OCI-LY3 (cell line): ENCODE measurements around the gene SLC22A3.

Source experiments
- H2AFZ ChIP-seq: fragments of 200-600, 300-600 bp; shearing (Covaris generic); 2 replicates; pipeline ENCODE4 v1.6.0; 2014; ENCODE audit warnings: antibody characterized with exemption, low read depth, low read length
- H3K27ac ChIP-seq: fragments of 200-600, 300-600 bp; sonication (generic); 2 replicates; pipeline ENCODE4 v1.5.1; 2014; ENCODE audit warnings: mild to moderate bottlenecking, low read length, moderate library complexity, mixed read lengths
- H3K27me3 ChIP-seq: fragments of 200-600, 300-600 bp; sonication (generic); 2 replicates; pipeline ENCODE4 v1.6.1; 2014; ENCODE audit warnings: low read depth, low read length, mixed read lengths
- H3K36me3 ChIP-seq: fragments of 200-600, 300-600 bp; sonication (generic); replicated peaks from 2 replicates; pipeline ENCODE3; 2014; ENCODE audit warnings: low read depth, low read length, mixed read lengths
- H3K4me1 ChIP-seq: fragments of 300-600, 200-600 bp; sonication (generic); 2 replicates; pipeline ENCODE4 v1.6.1; 2014; ENCODE audit warnings: low read length, mixed read lengths
- H3K4me2 ChIP-seq: fragments of 200-600, 300-600 bp; sonication (generic); 2 replicates; pipeline ENCODE4 v1.6.1; 2014; ENCODE audit warnings: low read length, mixed read lengths
- H3K4me3 ChIP-seq: fragments of 300-600, 200-600 bp; sonication (generic); 2 replicates; pipeline ENCODE4 v1.5.1; 2014; ENCODE audit warnings: antibody characterized with exemption, mild to moderate bottlenecking, low read length, moderate library complexity
- H3K79me2 ChIP-seq: fragments of 300-600, 200-600 bp; shearing (Covaris generic); 2 replicates; pipeline ENCODE4 v1.6.1; 2014; ENCODE audit warnings: mild to moderate bottlenecking, low read length, mixed read lengths
- H3K9ac ChIP-seq: fragments of 300-600, 200-600 bp; shearing (Covaris generic); 2 replicates; pipeline ENCODE4 v1.6.0; 2014; ENCODE audit warnings: mild to moderate bottlenecking, low read length, moderate library complexity
- H3K9me3 ChIP-seq: fragments of 200-600, 300-600 bp; shearing (Covaris generic); 2 replicates; pipeline ENCODE4 v1.6.1; 2014; ENCODE audit warnings: low read length, mixed read lengths; ENCODE audit not compliant: insufficient read depth
- H4K20me1 ChIP-seq: fragments of 200-600, 300-600 bp; sonication (generic); 2 replicates; pipeline ENCODE4 v1.6.1; 2016; ENCODE audit warnings: low read length, mixed read lengths; ENCODE audit not compliant: insufficient read depth
- CTCF ChIP-seq: fragments of 200-600, 300-600 bp; sonication (generic); IDR thresholded peaks from 2 replicates; pipeline ENCODE4 v1.5.1; 2014; ENCODE audit warnings: antibody characterized with exemption, low read length, low read depth
- EZH2phosphoT487 ChIP-seq: fragments of 200-600 bp; shearing (Covaris generic); IDR thresholded peaks from 2 replicates; pipeline ENCODE4 v1.6.1; 2018; ENCODE audit warnings: antibody characterized with exemption, mixed run types, low read depth

Gene SLC22A3

DNA sequence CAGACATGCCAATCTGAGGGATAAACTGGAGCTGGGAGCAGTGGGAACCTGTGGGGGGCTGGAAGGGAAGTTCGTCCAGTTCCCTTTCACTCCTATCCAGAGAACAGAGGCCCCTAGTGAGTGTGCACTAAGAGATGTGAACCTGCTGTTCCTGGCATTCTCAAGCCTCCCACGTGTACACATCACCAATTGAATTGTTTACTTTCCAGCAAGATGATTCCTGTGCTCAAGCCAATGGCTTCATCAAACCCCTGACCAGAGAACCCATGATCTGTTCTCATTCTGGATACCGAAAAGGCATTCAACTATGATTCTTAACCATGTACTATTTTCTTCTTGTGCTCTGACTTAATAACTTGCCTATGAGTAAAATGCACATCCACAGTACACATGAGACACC is 10.2 kb upstream of the SLC22A3 start:
- Histone ChIP-seq H3K27me3 (peaks cover 8% of the 10 kb centered on the region; the same call in 1 of the 2 replicates), H4K20me1 (no peaks in the 10 kb centered on the region), H3K9me3 (no peaks in the 10 kb centered on the region), H3K36me3 (no peaks in the 10 kb centered on the region), H3K27ac (no peak overlapping the region), H2AFZ (no peak overlapping the region), H3K4me3 (no peak overlapping the region), H3K4me2 (no peak overlapping the region), H3K79me2 (no peaks in the 10 kb centered on the region), H3K9ac (no peak overlapping the region), H3K4me1 (no peaks in the 10 kb centered on the region)
- TF ChIP-seq CTCF (no peak), EZH2phosphoT487 (no peak)

GRCh38 chr6:160343144-160343543 is 5.0 kb upstream of the SLC22A3 start:
- Histone ChIP-seq H3K79me2 (no peaks in the 10 kb centered on the region), H3K9me3 (no peaks in the 10 kb centered on the region), H3K36me3 (no peaks in the 10 kb centered on the region), H3K9ac (no peak overlapping the region), H4K20me1 (no peaks in the 10 kb centered on the region), H2AFZ (no peak overlapping the region), H3K27me3 (no peaks in the 10 kb centered on the region), H3K27ac (no peak overlapping the region), H3K4me3 (no peak overlapping the region), H3K4me2 (no peak overlapping the region), H3K4me1 (no peaks in the 10 kb centered on the region)
- TF ChIP-seq EZH2phosphoT487 (no peak), CTCF (no peak)

GRCh38 chr6:160344271-160344670 is 3.9 kb upstream of the SLC22A3 start:
- Histone ChIP-seq H4K20me1 (no peaks in the 10 kb centered on the region), H3K27ac (no peak overlapping the region), H3K27me3 (no peaks in the 10 kb centered on the region), H2AFZ (no peak overlapping the region), H3K9me3 (no peaks in the 10 kb centered on the region), H3K9ac (no peak overlapping the region), H3K36me3 (no peaks in the 10 kb centered on the region), H3K79me2 (no peaks in the 10 kb centered on the region), H3K4me3 (no peak overlapping the region), H3K4me2 (no peak overlapping the region), H3K4me1 (no peaks in the 10 kb centered on the region)
- TF ChIP-seq CTCF, result no peak

DNA sequence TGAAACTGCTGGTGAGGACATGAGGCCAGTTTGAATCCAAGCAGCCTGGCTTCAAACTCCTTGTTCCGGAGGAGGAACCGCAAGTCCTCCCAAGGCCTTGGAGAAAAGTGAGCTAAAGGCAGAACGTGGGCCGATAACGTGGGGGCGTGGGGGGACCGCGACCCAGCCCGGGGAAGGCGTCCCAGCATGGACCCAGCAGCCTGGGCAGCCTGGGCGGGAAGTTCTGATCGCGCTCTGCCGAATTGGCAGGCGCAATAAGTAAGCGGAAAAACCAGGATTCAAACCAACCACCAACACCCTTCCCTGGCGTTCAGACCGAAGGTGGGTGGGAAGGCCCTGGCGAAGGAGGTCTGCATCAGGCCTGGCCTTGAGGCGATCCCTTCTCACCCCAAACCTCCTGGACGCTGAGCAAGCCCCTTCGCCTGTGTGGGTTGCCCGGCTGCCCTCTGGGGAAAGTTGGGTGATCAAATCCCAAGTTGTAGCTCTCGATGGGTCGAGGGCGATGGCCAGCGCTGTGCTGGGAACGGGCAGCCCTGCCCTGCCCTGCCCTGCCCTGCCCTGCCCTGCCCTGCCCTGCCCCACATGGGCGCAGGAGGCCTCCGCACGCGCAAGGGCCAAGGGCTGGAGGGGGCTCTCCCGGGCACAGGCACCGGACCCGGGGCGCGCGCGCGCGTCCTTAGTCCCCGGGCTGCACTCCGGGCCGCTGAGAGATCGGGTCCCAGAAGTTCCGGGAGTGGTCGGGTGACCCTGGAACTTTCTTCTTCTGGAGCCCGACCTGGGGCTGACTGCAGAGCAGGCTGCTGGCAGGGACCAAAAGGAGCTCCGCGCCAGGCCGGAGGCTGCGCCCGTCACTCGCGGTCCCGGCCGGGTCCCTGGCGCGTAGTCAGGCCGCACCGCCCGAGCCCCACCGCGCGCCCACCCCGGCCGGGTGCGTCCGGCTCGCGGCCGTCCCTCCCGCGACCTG is 637 bp upstream of the SLC22A3 start:
- Histone ChIP-seq H3K27ac (no peak overlapping the region), H3K4me2 (no peak overlapping the region), H3K9me3 (no peaks in the 10 kb centered on the region), H3K27me3 (no peaks in the 10 kb centered on the region), H3K4me1 (no peaks in the 10 kb centered on the region), H3K36me3 (no peaks in the 10 kb centered on the region), H3K9ac (no peak overlapping the region), H3K79me2 (no peaks in the 10 kb centered on the region), H3K4me3 (no peak overlapping the region), H4K20me1 (no peaks in the 10 kb centered on the region), H2AFZ (no peak overlapping the region)
- TF ChIP-seq EZH2phosphoT487 (no peak), CTCF (no peak)
